Dermis microvascular lymphatic vessel endothelial cell (primary cell): ENCODE measurements around the gene VSIG4. TPM values are rescaled to one million over a fixed set of nuclear protein-coding genes. Genes with fewer than 3 reads are reported as not detected.
"Not testable (repeated sequence)": the region's sequence is repeated elsewhere in the genome, so short reads cannot be mapped to it uniquely, and the experiment has no call there.

Experiments used
- DNase-seq, 2 donors: peaks; one replicate each; pipeline versions ENCODE4 v3.0.0 to v3.0.0-alpha.2; 2010; ENCODE audit warnings: low read depth in 2 of 2
- total RNA-seq: library from RNA; depleted of rRNA; stranded (reverse); fragments of >200 nt; gene quantifications from 2 replicates; pipeline ENCODE4 v1.2.1, GENCODE V29; 2014

The VSIG4 gene
- total RNA-seq, 1 donor from 2014 or later = not detected

DNA sequence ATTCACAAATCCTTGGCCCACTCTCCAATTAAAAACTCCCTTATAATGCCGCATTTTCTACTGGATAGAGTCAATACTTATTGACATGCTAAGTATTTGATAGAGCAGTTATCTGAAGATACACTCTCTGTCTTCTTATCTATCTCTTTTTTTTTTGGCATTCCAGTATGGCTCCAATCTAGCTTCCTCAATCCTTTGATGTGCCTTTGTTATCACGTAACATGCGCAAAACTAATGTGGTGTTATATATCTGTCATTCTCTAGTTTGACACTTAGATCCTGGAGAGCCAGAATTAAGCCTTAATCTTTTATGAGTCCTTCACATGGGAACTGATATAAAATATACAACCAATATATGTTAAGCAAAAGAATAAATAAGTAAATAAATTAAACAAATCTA lies 54.7 kb downstream of the VSIG4 start:
- no peak for DNase-seq

DNA sequence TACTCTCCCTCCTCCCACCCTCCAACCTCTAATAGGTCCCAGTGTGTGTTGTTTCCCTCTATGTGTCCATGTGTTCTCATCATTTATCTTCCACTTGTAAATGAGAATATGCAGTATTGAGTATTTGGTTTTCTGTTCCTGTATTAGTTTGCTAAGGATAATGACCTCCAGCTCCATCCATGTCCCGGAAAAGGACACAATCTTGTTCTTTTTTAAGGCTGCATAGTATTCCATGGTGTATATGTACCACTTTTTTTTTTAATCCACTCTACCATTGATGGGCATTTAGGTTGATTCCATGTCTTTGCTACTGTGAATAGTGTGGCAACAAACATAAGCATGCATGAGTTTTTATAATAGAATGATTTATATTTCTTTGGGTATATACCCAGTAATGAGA lies 62.7 kb downstream of the VSIG4 start:
- not testable (repeated sequence) for DNase-seq

GRCh38 chrX:65976161-65976560 lies 63.7 kb downstream of the VSIG4 start:
- no peak for DNase-seq

- not testable (repeated sequence) for DNase-seq
These were observed 64.6 kb downstream of the VSIG4 start for GRCh38 chrX:65975161-65975751.

Other genes starting within 250 kb of the VSIG4 start
- gene HEPH, start 124.2 kb upstream of the VSIG4 start, total RNA-seq = 4.1 and 8.3 TPM in 2 replicates